NCI-H460 (cell line): ENCODE results near the gene TRIM59. TPM values are rescaled to one million over a fixed set of nuclear protein-coding genes. Genes with fewer than 3 reads are reported as not detected.
A peak's percentile ranks its signal among the peaks of the same experiment; 100 is the strongest.

ENCODE experiments used
- DNase-seq: peaks from one replicate; pipeline ENCODE4 v3.0.0-alpha.2; 2016; ENCODE audit warnings: low read depth; ENCODE audit errors: extremely low read depth
- polyA plus RNA-seq: library from polyadenylated mRNA; depleted of rRNA; stranded (reverse); fragments of >200 nt; gene quantifications from 2 replicates; pipeline ENCODE4 v1.2.3, GENCODE V29; 2014; cell fraction: nucleus; rRNA removed
- total RNA-seq: library from RNA; depleted of rRNA; stranded (reverse); fragments of >200 nt; shearing (Covaris generic); gene quantifications from 2 replicates; pipeline ENCODE4 v1.2.3, GENCODE V29; 2014; rRNA removed

The TRIM59 gene, protein sequence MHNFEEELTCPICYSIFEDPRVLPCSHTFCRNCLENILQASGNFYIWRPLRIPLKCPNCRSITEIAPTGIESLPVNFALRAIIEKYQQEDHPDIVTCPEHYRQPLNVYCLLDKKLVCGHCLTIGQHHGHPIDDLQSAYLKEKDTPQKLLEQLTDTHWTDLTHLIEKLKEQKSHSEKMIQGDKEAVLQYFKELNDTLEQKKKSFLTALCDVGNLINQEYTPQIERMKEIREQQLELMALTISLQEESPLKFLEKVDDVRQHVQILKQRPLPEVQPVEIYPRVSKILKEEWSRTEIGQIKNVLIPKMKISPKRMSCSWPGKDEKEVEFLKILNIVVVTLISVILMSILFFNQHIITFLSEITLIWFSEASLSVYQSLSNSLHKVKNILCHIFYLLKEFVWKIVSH
- 20.1 and 20.5 TPM in 2 replicates for total RNA-seq
- polyA plus RNA-seq: 13.7 and 26.3 TPM in 2 replicates

DNA sequence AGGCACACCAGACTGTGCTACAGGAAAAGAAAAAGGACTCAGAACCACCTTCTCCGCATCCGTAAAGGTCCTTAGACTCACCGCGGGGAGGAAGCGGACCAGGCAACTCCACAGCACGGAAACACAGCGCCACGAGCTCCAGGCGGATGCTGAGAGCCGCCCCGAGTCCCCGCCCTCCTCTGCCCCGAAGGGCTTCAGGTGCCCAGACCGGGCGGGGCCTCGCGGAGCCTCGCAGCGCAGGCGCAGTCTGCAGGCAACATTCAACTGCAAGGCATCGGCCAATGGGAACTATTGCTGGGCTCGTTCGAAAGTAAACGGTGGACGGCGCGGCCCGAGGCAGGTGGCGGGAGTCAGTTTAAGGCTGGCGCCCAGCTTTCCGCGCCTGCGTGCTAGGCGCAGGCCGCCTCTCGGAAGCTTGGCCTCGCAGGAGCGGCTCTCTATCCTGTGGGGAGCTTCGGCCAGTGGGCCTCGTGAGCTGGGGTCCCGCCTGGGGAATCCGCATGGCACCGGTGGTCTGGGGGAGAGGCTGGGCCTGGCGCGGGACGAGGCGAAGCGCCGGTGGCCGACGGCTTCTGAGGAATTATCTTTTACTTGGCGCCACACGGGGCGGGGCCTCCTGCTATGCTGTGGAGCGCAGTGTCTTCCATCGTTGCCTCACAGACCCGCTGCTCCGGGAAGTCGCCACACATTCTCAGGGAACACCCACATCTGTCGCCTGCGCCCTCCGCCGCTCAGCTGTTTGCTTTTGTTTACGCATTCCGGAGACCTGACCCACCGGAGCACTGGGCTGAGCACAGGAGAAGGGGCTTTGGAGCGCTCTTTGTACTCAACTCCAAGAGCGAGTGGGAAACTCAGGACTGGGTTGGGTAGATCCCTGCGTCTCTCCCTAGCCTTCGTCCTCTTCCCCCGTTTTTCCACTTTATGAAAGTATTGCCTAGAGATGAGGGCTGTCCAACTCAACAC, at the start of gene TRIM59:
Gene TRIM59 (minus strand): TSS at position 151 of the 963 bp plus-strand sequence. CDS start 10,603 bp downstream, outside the sequence.
- peak; percentile 91 for DNase-seq

DNA sequence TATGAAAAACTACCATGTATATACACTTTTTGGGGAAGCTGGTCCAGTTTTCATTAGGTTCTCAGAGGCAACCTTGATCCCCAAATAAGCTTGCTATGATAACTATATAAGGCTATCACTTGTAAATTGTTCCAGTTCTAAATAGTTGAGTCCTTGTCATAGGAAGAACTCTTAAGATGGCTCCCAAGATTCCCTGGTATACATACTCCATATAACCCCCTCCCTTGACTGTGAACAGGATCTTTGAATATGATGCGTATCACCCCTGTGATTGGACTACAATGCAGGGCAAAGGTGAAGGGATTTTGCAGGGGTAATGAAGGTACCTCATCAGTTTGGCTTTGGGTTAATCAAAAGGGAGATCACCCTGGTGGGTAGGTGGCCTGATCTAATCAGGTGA, 48.6 kb upstream of the TRIM59 start:
- no peak for DNase-seq

DNA sequence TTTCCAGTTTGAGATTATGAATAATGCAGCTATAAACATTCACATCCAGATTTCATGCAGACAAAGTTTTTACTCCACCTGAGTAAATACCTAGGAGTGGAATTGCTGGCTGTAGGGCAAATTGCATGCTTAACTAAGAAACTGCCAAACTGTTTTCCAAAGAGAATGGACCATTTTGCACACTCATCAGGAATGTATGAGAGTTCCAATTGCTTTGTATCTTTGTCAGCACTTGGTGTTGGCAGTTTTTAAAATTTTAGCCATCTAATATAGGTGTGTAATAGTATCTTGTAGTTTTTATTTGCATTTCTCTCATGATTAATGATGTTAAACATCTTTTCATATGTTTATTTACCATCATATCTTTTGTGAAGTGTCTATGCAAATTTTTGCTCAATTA, 40.6 kb upstream of the TRIM59 start:
- no peak for DNase-seq

DNA sequence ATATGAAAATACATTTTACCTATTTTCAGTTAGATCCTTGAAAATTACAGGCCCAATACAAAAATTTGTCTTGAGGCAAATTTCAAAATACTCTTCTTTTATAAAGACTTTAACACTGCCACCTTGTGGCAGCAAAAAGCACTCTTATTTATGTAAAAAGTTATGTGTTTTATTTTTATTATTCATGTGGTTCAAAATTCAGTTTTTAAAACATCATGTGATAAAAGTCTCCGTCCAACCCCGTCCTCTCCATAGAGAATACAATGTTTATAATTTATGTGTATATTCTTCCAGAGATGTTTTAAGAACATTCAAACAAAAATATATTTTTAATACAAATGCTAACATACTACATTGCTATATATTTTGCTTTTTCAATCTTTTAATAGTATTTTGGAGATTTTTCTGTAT, 36.9 kb upstream of the TRIM59 start:
- DNase-seq: peak; percentile 23

DNA sequence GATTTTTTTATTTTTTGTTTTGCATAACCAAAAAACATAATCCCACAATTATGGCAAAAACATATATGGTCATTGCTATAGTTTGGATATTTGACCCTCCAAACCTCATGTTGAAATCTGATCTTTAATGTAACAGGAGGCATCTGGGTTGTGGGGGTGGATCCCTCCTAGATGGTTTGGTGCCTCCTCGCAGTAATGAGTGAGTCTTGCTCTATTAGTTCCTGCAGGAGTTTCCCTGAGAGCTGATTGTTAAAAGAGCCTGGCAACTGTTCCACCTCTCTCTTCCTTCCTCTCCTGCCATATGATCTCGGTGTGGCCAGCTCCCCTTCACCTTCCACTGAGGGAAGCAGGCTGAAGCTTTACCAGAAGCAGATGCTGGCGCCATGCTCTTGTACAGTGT, 33.2 kb upstream of the TRIM59 start:
- DNase-seq: no peak

DNA sequence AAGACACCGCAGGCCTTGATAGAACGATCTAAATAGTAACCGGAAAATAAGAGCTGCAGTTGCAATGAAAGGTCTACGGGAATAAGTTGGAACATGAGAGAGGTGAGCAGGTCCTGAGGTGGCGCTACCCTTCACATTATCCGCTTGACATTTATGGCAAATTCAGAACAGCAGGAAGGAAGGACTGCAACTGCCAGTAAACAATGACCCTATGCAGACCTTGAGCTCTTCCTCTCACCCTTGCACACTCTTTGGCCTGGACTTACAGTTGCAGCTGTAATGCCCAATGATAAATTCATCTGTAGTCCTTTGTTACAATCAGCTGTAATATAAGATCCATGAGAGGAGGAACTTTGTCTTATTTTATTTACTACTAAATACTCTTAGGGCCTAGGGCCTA, 32.3 kb upstream of the TRIM59 start:
- DNase-seq: no peak

DNA sequence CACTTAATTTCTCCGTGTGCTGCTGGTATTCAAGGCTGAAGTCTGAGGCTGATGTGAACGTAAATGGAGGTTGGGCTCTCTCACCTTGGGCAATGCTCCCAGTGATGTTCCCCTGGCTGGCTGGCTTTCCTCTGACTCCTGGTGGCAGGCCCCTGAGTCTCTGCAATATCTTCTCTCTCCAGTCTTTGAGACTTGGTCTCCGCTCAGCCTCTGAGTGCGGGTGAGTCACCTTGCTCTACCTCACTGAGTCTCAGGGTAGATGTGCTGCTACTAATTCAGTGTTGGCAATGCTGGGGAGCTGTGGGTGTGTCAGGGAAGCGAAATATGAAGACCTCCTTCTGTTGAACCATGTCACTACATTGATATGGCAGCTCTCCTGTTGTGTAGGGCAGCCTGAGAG, 31.3 kb upstream of the TRIM59 start:
- DNase-seq: no peak

DNA sequence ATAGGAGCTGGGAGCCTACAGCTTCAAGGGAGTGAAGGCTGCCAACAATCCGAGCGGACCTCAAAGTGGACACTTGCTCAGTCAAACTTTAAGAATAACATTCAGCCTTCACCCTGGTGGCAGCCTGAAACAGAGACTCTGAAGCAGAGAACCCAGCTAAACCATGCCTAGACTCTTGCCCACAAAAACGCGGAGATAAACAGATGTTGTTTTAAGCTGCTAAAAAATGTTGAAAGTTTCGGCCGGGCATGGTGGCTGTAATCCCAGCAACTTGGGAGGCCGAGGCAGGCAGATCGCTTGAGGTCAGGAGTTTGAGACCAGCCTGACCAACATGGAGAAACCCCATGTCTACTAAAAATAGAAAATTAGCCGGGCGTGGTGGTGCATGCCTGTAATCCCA, 29.8 kb upstream of the TRIM59 start:
- DNase-seq: no peak

DNA sequence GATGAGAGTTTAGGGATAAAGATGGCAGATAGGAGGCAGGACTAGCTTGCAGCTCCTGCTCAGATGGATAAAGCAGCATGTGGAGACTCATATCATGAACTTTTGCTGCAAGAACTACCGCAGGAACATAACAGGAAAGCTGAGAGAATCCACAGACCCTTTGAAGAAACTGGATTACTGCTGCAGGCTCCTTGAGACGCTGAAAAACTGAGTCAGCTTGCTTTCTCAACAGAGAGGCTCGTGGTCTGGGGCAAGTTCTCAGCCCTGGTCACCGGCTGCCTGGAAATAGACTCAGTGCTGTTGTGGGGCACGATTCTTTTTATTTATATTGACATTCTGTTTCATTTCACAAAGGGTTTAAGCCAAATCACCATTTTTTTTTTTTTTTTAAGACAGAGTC, 28.8 kb upstream of the TRIM59 start:
- DNase-seq: no peak

DNA sequence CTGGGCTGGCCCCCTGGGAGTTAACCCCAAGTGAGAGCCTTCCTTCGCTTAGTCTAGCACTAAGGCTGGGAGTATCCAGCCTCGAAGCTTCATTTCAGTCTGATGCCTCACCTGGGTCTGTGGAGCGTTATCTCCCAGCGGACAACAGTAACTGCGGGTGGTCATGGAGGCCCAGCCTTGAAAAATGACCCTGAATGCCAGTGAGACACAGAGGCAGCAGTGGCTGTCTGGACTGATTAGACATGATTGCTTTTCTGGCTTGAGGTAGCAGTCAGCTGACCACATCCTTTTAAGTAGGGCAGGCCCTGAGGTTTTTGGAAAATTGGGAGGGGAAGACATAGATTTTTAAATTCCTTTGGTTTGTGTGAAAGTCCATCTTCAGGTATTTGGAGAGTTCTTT, 28.2 kb upstream of the TRIM59 start:
- no peak for DNase-seq

DNA sequence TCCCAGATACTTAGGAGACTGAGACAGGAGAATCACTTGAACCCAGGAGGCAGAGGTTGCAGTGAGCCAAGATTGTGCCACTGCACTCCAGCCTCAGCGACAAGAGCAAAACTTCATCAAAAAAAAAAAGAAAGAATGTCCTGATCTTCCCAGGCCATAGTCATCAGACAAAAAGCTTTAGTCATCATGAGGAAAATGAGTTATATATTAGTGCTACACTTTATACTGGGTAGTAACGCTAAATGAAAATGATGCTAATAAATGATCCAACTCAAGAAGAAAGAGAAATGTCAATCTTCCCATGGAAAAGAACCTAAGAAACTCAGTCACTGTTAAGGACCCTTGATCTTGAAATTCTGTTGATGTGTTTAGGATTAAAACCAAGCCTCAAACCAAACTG, 26.3 kb upstream of the TRIM59 start:
- DNase-seq: no peak

DNA sequence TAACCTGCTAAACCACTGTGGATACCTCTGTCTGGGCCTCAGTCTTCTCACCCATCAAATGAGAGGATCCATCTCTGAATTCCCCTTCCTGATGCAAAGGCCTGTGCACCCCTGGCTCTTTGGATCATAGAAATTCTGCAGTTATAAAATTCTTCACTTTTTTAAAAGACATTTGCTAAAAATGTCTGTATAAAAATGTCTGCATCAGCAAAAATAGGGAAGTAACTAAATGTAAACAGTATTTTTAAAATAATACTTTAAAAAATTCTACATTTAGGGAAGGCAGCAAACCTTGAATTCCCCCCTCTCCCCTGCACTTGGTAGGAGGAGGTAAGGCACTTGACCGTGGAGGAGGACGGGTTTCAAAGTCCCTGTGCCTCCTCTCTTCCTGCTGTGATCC, 25.6 kb upstream of the TRIM59 start:
- DNase-seq: no peak

DNA sequence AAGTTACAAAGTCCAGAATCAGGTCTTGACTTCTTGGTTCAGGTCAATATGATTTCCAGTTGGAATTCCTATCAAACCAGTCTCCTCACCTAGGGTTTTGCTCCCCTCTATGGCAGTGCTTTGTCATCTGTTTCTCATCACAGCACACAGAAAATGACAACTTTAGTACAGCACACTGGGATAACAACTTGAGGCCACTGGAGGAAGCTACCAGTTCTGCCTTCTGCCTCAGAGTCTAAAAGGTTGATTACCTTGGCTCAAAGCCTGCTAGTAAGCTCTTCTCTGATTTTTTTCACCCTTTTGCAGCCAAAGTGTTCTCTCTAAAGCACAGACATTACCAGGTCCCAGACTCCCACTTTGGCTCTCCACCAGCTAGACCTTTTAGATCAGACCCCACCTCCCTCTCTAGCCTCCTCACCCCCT, 24.8 kb upstream of the TRIM59 start:
- no peak for DNase-seq

DNA sequence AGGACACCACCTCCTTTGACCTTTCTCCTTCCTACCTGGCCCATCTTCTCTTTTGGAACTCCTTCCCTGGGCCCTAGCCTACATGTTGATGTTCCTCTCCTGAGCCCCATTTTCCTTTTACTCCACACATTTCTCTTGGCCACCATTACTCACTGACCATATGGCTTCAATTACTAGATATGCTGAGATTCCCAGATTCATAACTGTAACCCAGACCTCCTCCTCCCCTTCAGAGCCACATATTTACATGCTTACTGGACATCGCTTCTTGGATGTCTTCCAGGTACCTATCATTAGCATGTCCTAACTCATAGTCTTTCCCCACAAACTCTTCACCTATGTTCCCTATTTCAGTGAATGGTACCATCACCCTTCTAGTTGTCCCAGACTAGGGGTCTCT, 24.4 kb upstream of the TRIM59 start:
- DNase-seq: no peak

DNA sequence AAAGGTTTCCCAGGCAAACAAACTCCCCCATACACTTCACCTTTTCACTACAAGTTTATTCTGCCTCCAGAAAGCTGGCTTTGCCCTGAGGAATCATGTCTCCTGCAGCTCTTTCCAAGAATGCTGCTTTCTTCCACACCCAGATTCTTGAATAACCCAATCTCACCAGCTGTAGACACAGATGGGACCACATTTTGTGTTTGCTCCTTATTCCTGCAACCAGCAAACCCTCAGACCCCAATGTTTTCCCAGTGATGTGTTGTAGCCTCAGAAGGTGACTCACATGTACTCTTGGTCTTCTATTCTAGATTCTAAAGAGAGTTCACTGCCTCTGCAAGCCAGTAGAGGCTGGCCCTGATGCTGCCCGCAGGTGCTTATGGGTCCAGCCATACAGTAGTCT, 23.6 kb upstream of the TRIM59 start:
- no peak for DNase-seq

DNA sequence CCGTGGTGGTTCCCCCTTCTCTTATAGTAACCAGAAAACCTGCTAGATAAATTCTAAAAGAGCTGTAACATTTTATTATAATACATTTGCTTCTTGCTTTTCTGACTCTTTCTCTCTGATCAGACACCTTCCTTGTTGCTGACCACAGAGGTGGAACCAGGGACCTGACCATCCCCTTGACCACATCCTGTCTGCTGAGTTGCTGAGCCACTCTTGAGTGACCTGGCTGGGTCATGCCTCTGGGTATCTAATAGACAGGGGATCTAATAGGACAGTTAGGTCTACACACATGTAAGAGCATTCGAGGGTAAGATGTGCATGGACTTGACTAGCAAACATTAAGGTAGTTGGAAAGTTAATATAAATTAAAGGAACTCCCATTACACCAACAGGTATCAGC, 22.8 kb upstream of the TRIM59 start:
- DNase-seq: no peak

DNA sequence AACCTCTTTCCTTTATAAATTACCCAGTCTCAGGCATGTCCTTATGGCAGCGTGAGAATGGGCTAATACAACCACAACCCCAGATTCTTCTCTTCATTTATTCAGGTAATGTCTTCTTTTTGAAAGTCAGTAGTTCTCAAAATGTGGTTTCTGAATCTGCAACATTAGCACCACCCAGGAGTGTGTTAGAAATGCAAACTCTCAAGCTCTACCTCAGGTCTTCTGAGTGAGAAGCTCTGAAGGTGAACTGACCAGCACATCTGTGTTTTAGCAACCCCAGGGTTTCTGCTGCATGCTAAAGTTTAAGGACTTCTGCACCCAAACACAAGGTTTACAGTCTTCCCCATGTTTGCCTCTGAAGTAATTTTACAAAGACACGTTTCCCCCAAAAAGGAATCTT, 22.3 kb upstream of the TRIM59 start:
- DNase-seq: no peak

DNA sequence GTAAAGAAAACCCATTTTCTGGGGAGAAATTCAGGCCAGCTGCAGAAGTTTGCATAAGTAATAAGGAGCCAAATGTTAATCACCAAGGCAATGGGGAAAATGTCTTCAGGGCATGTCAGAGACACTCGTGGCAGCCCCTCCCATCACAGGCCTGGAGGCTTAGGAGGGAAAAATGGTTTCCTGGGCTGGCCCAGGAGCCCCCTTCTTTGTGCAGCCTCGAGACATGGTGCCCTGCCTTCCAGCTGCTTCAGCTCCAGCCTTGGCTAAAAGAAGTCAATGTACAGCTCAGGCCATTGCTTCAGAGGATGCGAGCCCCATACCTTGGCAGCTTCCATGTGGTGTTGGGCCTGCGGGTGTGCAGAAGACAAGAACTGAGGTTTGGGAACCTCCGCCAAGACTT, 20.6 kb upstream of the TRIM59 start:
- DNase-seq: no peak

DNA sequence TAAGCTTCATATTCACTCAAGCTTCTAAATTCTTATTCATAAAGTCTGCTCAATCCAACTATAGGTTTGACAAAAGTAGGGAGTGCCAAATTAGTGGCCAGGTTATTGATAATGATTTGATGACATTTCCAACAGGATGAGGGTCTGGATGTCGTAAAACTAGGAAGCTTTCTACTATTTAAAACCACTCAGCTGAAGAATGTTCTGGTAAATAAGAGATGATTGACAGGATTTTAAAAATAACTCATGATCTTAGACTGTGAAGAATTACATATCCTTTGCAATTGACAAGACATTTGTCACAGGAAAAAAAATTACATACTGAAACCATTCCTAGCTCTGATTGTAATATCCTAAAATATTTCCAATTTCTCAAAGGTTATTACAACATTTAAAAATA, 15.4 kb upstream of the TRIM59 start:
- DNase-seq: no peak

DNA sequence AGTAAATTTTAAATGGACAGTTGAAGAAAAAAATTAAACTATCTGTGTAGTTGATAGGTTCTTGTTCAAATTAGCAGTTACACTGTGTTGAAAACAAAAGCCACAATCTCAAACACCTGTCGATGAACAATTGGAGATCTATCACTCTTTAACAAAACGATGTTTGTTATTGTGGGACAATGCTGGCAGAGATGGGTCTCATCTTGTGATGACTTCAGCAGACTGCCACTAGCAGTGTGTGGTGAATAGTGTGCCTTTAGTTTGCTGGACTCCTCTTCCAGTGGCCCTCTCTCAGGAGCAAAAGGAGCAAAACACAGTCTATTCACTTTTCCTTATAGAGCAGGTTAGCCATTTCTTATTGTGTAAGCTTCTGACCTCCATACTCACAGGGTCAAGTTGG, 14.7 kb upstream of the TRIM59 start:
- DNase-seq: no peak

DNA sequence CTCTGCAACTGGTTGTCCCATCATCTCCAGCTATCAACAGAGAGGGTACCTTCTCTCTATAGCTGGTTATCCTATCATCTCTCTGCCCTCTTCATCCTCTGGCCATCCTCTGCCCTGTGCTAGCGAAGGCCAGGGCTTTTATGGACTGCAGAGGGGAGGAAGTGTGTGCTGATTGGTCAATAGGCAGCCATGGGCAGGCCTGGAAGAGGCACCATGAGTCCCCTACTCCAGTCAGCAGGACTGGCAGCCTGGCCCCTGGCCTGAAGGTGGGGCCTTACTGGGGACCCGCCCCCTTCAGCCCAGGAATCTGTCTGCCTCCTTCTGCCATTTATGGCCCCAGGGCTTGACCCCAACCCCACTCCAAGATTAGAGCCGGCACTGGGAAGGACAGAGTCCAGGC, 10.4 kb upstream of the TRIM59 start:
- no peak for DNase-seq
